Measurements from ENCODE around the gene NUDT16L1.

The NUDT16L1 gene

GRCh38 chr16:4683255-4684057, 9.9 kb upstream of the NUDT16L1 start:
- no peak for DNase-seq

- no peak for DNase-seq
Observed at GRCh38 chr16:4684058-4684715, 9.2 kb upstream of the NUDT16L1 start.

DNA sequence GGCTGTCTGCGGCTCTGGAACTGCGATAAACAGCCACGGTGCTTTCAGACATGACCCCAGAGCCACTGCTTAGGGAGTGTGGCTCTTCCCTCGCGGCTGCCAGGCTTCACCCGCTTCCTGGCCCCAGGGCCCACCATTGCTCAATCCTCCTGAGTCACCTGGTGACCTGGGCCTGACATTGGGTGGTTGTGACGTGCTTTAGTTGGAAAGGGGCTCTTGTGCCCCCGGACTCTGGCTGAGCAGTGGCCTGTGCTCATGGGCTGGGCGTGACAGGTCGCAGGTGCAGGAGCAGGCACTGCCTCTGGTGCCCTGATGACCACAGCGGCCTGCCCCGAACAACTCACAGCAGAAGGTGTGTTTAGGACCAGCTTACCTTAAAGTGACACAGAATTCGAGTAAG, 8.6 kb upstream of the NUDT16L1 start:
- no peak for DNase-seq

- no peak for DNase-seq
Observed at GRCh38 chr16:4685292-4685691, 8.1 kb upstream of the NUDT16L1 start.

- DNase-seq = no peak
Observed at GRCh38 chr16:4685776-4686496, 7.4 kb upstream of the NUDT16L1 start.

- no peak for DNase-seq
Observed at GRCh38 chr16:4686497-4687210, 6.7 kb upstream of the NUDT16L1 start.

DNA sequence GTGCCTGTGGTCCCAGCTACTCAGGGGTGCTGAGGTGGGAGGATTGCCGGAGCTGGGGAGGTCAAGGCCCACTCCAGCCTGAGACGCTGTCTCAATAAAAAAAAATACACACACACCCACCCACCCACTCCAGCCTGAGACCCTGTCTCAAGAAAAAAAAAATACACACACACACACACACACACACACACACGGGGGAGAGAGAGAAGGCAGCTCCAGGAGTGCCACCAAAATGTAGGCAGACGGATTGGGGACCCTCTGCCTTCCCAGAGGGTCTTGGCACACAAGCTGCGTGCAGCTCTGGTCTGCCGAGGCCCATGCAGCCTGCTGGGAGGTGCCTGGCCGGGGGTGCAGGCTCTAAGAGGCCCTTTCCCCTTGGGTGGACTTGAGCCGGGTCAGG, 5.9 kb upstream of the NUDT16L1 start:
- DNase-seq = no peak

DNA sequence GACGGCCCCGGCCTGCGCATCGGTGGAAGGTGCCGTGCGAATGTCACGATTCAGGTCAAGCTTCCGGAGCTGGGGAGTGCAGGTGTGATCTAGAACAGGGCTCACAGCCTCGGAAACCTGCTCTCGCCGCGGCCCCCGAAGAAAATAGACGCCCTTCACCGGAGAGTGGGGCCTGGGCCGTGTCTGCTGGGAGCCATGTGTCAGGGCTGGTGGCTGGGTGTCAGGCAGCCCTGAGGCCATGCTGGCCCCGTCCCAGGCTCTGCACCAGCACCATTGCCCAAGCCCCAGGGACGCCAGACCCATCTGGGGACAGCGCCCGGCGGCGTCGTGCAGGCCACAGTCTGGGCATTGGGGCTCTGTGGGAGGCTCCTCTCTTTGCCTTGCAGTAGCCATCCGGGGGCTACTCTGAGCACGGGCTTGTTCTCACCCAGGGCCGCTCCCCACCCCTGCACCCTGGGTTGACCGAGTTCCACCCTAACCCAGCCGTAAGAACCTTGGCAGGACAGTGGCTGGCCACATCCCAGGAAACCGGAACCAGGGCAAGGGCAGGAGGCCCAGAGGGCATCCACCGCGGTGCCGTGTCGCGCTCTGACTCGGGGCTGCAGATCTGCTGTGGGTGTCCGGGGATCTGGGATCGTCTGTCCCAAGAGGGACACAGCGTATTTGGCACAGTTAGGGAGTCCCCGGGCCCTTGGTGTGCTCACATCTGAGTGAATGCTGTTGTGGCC, 5.3 kb upstream of the NUDT16L1 start:
- no peak for DNase-seq

- no peak for DNase-seq
Observed at GRCh38 chr16:4688674-4689045, 4.7 kb upstream of the NUDT16L1 start.

DNA sequence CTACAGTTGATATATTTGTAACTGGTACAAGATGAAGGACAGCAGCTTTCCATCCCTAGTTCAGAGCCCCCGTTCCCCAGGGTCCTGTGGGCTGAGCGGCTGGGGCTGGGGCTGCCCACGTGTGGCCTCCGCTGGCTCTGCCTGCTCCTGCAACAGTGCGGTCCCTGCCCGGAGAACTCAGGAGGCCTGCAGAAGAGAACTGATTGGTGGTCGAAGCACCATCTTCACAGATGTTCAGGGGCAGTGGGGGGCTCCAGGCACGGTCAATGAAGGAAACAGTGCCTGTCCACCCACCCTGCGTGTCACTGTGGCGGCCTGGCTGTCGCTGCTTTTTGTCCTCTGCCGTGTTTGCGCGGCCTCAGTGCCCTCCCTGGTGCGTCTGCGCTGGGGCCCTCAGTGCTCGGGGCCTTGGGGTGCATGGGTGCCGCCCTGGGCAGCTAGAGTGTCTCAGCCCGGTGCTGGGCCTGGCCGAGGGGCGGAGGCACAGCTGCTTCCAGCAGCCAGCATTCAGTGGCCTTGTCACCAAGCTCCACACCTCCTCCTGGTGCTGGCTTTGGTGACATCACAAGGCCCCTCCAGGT, 4.2 kb upstream of the NUDT16L1 start:
- no peak for DNase-seq

- DNase-seq = no peak
Observed at GRCh38 chr16:4689864-4690704, 3.3 kb upstream of the NUDT16L1 start.

DNA sequence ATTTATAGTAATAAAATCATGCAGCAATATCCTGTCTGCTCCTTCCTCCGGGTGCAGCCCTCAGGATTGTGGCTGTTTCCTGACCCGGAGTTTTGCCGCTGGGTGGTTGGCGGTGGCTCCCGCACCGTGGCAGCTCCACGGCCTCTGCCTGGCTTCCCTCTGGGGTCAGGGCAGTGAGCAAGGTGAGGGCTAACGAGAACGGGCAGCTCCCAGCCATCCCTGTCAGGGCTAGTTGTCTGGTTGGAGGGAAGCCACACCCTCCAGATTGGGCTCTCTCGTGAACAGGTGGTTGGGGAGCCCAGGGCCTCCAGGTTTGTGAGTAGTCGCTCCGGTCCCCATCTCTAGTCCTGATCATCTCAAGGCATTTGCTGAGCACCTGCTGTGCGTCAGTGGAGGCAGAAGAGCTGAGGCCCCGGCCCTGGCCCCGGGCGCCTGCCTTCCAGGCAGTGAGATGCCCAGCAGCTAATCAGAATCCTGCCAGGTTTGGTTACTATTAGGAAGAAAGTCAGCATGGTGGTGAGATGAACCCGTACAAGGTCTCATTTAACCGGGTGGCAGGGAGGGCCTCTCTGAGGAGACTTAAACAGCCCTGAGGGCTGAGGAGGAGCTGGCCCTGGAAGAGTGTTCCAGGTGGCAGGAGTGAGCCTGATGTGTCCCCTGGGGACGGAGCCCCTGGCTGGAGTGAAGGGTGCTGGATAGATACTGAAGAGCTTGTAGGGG, 2.3 kb upstream of the NUDT16L1 start:
- no peak for DNase-seq

GRCh38 chr16:4691666-4692412, 1.5 kb upstream of the NUDT16L1 start:
- no peak for DNase-seq

DNA sequence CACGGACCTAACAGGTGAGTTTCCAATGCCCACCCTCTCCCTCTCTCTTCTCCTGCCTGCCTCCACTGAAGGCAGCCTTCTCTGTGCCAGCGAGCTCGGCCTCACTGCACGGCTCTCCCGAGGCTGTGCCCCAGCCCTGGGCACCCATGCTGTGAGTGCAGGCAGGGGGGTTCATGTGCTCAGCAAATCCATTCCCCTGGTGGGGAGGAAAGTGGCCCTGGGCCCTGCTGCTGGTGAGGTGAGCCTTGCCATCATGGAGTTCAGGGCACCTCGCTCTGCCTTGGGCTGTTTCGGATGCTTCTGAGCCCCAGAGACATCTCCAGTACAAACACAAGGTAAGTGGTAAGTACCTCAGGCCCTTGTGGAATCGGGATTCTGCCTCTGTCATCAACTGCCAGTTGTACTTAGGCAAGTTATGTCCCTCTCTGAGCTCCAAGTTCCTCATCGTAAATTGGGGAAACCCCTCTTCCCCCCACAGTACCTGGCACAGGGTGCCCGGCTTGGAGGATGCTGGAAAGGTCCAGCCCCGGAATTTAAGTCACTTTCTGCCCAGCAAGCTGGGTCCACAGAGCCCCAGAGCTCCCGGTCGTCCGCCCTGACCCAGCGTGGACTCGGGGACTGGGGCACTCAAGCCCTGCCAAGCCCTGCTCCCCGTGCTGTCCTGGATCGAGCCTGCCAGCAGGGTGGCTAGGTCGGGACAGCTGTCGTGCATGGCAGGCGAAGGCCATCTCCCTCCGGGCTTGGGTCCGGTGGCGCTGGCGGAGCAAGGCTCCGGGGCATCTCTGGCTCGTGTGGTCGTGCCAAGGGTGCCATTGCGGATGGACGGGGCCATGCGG, 684 bp upstream of the NUDT16L1 start:
- DNase-seq = peak; percentile 25

- peak; percentile 54 for DNase-seq
Observed at GRCh38 chr16:4693956-4694641, 737 bp downstream of the NUDT16L1 start.

GRCh38 chr16:4694642-4695451, 1.5 kb downstream of the NUDT16L1 start:
- no peak for DNase-seq

DNA sequence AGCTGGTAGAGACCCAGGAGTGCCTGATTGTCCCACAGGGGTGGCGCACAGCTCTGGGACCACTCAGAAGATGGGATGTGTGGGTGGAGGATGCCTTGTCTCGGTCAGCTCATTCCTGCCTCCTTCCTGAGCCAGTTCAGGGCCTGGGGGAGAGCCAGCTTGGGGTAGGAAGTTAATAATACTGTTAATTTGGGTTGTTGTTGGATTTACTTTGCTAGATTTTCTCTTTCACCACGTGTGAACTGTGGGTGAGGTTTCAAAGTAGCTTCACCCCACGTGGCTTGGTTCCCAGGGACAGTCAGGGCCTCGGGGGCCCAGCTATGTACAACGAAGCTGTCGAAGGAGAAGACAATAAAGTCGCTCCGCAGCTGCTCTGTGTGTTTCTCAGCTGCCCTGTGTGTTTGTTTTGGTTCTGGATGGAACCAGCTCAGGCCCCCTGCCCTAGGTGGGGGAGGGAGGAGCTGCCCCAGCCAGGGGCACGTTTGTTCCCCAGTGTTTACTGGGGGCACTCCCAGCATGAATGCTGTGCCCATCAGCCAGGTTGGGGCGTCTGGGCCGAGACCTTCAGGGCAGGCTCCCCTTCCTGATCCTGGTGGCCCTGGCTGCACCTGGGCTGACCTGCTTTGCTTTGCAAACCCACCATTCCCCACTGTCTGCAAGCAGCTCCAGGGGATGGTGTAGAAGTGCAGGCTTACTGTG, 2.3 kb downstream of the NUDT16L1 start:
- DNase-seq = no peak
